HG02973 (cell line): ENCODE results near the gene SLC4A9.

ENCODE experiments used
- ATAC-seq: cut with Tn5 transposase; IDR thresholded peaks from one replicate; pipeline ENCODE4 v1.9.1; 2021; ENCODE audit warnings: moderate library complexity; ENCODE audit not compliant: unreplicated experiment

SLC4A9 gene

GRCh38 chr5:140360101-140360500 lies at the start of gene SLC4A9:
Gene SLC4A9 (plus strand): TSS chr5:140360194. CDS start chr5:140360237, 43 bp downstream.
- ATAC-seq = no peak

GRCh38 chr5:140310434-140310833 lies 49.6 kb upstream of the SLC4A9 start:
- ATAC-seq = no peak

GRCh38 chr5:140311011-140311467 lies 49.0 kb upstream of the SLC4A9 start:
- ATAC-seq = no peak

GRCh38 chr5:140312067-140312790 lies 47.8 kb upstream of the SLC4A9 start:
- no peak for ATAC-seq

- ATAC-seq = no peak
Observed at GRCh38 chr5:140312791-140313189, 47.2 kb upstream of the SLC4A9 start.

- no peak for ATAC-seq
Observed at GRCh38 chr5:140317859-140318258, 42.1 kb upstream of the SLC4A9 start.

GRCh38 chr5:140318792-140319191 lies 41.2 kb upstream of the SLC4A9 start:
- no peak for ATAC-seq

- no peak for ATAC-seq
Observed at GRCh38 chr5:140319833-140320232, 40.2 kb upstream of the SLC4A9 start.

GRCh38 chr5:140321796-140322195 lies 38.2 kb upstream of the SLC4A9 start:
- no peak for ATAC-seq

- ATAC-seq = no peak
Observed at GRCh38 chr5:140322751-140323731, 37.0 kb upstream of the SLC4A9 start.

- no peak for ATAC-seq
Observed at GRCh38 chr5:140324041-140324600, 35.9 kb upstream of the SLC4A9 start.

GRCh38 chr5:140324617-140325241 lies 35.3 kb upstream of the SLC4A9 start:
- no peak for ATAC-seq

- ATAC-seq = no peak
Observed at GRCh38 chr5:140325486-140325885, 34.5 kb upstream of the SLC4A9 start.

- ATAC-seq = no peak
Observed at GRCh38 chr5:140327589-140327988, 32.4 kb upstream of the SLC4A9 start.

- ATAC-seq = no peak
Observed at GRCh38 chr5:140328036-140328764, 31.8 kb upstream of the SLC4A9 start.

GRCh38 chr5:140329739-140330481 lies 30.1 kb upstream of the SLC4A9 start:
- ATAC-seq = no peak

GRCh38 chr5:140331638-140332037 lies 28.4 kb upstream of the SLC4A9 start:
- no peak for ATAC-seq

GRCh38 chr5:140336388-140336787 lies 23.6 kb upstream of the SLC4A9 start:
- no peak for ATAC-seq

GRCh38 chr5:140337880-140338279 lies 22.1 kb upstream of the SLC4A9 start:
- no peak for ATAC-seq

- no peak for ATAC-seq
Observed at GRCh38 chr5:140338336-140338735, 21.7 kb upstream of the SLC4A9 start.
